HG03432 (cell line): ENCODE measurements around the gene DPEP3.
"Not testable (repeated sequence)": the region's sequence is repeated elsewhere in the genome, so short reads cannot be mapped to it uniquely, and the experiment has no call there.

ENCODE experiments used
- ATAC-seq: cut with Tn5 transposase; IDR thresholded peaks from one replicate; pipeline ENCODE4 v1.9.1; 2021; ENCODE audit warnings: mild to moderate bottlenecking, moderate library complexity; ENCODE audit not compliant: unreplicated experiment

DPEP3 gene, protein sequence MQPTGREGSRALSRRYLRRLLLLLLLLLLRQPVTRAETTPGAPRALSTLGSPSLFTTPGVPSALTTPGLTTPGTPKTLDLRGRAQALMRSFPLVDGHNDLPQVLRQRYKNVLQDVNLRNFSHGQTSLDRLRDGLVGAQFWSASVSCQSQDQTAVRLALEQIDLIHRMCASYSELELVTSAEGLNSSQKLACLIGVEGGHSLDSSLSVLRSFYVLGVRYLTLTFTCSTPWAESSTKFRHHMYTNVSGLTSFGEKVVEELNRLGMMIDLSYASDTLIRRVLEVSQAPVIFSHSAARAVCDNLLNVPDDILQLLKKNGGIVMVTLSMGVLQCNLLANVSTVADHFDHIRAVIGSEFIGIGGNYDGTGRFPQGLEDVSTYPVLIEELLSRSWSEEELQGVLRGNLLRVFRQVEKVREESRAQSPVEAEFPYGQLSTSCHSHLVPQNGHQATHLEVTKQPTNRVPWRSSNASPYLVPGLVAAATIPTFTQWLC

DNA sequence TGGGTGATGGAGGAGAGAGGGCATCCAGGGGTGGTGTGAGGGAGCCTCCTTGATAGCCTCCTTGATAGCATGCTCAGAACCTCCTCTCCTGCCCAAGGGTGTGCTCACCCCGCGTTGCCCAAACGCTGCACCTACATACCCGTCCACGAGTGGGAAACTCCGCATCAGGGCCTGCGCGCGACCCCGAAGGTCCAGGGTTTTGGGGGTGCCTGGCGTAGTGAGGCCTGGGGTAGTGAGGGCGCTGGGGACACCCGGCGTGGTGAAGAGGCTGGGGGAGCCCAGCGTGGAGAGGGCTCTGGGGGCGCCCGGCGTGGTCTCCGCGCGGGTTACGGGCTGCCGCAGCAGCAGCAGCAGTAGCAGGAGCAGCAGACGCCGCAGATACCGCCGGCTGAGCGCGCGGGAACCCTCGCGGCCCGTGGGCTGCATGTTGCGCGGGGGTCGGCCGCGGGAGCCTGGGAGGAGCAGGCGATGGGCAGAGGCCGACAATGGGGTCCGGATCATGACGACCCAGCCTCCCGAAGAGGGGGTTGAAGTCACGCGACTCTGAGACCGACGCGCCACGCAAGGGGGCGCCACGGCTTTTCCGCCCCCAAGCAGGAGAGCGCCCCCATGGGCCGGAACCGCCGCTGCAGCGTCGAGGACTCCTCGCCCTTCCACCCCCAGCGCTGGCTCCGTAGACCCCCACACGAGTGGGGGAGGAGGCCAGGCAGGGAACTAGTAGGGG is at the start of gene DPEP3:
TSS of gene DPEP3 (minus strand) at position 545 of the 724 bp plus-strand sequence. CDS start at position 426, 119 bp downstream.
- ATAC-seq: no peak

DNA sequence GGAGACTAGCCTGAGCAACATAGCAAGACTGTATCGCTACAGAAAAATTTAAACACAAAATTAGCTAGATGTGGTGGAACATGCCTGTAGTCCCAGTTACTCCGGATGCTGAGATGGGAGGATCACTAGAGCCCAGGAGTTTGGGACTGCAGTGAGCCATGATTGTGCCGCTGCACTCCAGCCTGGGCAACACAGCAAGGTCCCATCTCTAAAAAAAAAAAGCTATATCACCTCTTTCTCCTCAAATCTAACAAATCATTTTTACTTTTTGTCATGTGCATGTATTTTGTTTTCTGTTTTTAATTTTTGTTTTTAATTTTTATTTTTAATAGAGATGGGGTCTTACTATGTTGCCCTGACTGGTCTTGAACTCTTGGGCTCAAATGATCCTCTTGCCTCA is 48.7 kb upstream of the DPEP3 start:
- ATAC-seq: no peak

DNA sequence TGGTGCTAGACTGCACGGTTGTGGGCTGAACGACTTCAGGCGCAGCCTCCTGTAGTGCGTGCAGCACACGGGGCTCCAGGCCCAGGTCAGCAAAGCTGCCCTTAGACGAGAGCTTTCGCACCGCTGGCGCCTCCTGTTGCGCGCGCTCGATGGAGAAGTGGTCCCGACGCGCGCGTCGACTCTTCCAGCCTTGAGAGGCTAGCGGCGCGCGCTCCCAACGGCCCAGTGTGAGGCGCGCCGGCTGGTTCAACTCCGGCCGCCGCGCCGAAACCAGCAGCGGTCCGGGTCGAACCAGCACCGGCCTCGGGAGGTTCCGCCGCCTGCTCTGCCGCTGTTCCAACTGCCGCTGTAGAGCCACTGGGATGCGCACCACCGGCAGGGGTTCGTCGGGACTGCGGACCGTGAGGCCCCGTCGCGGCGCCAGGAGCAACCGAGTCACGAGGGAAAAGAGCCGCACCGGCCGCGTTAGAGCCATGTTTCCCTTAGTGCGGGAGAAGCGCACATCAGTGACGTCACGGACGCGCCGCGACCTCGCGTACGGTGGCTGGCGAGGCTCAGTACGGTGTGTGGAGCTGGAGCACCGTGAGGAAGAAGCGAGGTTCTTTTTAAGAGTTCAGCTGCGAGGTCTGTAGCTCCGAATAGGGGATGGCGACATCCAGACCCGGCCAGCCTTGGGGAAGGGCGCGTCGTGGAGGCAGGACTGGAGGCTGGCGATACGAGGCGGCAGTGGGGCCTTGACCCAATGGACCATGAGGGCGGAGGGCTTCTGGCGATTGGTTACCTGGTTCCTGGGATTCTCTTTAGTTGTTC is 42.6 kb upstream of the DPEP3 start, which contains the start of the genes DDX28 and DUS2:
TSS of gene DDX28 (minus strand) at position 505 of the 810 bp plus-strand sequence. CDS start at position 475, 30 bp downstream.
TSS of gene DUS2 (plus strand) at position 557 of the 810 bp plus-strand sequence. CDS start 14,740 bp downstream, outside the sequence.
- ATAC-seq: peak; percentile 84

DNA sequence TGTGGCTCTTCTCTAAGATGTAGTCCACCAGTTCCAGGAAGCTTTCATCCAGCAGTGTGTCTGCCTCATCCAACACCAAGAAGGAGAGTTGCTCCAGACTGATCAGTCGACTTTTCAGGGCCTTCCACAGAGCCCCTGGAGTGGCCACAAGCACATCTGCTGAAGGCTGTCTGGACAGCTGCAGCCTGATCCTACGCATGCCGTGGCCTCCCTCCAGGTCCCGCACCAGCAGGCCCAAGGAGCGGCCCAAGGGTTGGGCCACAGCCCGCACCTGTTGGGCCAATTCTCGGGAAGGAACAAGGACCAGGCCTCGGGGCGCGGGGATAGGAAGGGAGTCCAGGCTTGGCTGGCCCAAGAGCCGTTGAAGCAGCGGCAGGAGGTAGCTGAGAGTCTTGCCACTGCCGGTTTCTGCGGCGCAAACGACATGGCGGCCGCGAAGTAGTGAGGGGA is 42.0 kb upstream of the DPEP3 start:
- no peak for ATAC-seq

DNA sequence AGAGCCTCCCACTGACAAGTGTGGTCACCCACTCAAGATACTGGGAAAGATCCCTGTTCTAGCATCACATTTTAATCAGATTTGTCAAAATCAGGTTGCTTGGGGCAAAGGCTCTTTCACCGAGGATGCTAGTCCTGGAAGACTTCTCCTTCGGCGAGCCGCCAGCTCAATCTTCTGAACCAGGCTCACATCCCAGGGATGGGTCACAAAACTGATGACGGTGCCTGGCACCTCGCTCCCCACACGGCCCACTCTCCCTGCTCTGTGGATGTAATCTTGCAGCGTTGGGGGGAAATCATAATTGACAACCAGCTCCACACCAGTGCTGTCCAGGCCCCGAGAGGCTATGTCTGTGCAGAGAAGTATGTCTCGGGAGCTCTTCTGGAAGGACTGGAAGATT is 41.2 kb upstream of the DPEP3 start:
- no peak for ATAC-seq

DNA sequence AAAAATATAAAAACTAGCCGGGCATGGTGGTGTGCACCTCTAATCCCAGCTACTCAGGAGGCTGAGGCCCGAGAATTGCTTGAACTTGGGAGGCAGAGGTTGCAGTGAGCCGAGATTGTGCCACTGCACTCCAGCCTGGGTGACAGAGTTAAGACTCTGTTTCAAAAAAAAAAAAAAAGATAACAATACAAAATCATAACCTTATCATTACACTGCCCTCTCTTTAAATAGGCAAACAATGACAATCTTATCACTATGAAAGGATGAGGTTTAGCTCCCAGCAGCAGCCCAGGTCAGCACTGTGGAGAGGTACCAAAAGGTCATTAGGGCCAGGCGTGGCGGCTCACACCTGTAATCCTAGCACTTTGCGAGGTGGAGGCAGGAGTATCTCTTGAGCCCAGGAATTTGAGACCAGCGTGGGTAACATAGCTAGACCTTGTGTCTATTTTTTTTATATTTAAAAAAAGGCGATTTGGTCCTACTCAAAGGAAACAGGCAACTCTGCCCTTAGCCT is 38.9 kb upstream of the DPEP3 start:
- ATAC-seq: no peak

DNA sequence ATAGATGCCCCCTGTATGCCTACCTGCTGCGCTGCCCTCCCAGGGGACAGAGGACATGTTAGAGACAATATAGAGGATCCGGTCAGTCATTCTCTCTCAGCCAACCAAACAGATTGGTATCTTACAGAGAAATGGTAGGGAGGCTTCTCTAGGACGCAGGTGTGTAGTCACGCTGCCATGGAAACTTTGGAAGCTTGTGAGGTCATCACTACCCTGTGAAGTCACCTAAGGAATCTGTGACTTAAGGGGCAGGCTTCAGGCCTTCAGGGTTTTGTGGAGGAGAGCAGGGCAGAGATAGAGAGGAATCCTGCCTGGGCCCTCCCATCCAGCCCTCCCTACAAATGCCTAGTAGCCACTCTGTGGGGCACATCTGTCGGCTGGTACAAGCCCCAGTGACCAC is 35.4 kb upstream of the DPEP3 start, which contains the start of gene DPEP2NB:
TSS of gene DPEP2NB (minus strand) at position 231 of the 400 bp plus-strand sequence. CDS start at position 90, 141 bp downstream.
- no peak for ATAC-seq

DNA sequence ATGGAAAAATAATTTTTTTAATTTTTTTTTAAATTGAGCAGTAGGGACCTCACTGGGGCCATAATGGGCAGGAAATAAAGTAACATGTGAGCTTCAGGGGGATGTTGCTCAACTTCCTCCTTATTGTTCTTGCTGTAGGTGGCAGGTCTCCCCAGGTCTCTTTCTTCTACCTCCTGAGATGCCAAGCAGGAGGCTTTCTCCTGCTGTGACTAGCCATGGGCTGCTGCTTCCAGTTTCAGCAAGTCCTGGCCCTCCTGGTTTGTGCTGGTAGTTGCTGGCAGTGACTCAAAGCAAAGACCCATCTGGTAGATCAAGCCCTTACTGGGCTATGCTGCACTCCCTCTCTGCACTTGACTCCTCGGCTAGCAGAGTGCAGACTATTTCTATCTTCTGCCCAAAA is 33.1 kb upstream of the DPEP3 start:
- no peak for ATAC-seq

DNA sequence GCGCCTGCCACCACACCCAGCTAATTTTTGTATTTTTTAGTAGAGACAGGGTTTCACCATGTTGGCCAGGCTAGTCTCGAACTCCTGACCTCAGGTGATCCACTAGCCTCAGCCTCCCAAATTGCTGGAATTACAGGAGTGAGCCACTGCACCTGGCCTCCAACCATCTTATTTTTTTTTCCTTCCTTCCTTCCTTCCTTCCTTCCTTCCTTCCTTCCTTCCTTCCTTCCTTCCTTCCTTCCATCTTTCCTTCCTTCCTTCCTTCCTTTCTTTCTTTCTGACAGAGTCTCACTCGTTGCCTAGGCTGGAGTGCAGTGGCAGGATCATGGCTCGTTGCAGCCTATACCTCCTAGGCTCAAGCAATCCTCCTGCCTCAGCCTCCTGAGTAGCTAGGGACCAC is 29.6 kb upstream of the DPEP3 start:
- ATAC-seq: not testable (repeated sequence)

DNA sequence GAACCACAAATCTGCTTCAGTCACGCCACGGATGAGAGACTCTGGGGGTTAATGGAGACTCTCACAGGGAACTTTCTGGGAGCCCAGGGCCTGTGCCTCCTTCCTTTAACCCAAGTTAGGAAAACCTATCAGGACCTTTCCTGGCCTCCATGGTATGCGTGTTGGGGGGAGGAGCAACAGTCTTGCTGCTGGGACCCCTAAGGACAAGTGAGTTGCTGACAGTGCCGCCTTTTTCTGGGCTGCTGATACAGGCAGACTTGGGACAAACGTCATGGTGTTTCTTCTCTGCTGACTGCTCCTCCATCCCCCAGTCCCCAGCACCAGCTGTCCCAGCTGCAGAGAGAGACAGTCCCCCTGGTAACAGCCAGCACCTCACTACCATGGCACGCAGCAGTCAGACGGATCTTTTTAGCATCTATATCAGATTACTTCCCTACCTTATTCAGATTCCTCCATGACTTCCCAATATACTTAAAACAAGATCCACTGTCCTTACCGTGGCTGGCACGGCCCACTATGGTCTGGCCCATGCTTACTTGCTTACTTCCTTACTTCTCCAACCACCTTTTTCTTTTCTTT is 28.9 kb upstream of the DPEP3 start:
- no peak for ATAC-seq

DNA sequence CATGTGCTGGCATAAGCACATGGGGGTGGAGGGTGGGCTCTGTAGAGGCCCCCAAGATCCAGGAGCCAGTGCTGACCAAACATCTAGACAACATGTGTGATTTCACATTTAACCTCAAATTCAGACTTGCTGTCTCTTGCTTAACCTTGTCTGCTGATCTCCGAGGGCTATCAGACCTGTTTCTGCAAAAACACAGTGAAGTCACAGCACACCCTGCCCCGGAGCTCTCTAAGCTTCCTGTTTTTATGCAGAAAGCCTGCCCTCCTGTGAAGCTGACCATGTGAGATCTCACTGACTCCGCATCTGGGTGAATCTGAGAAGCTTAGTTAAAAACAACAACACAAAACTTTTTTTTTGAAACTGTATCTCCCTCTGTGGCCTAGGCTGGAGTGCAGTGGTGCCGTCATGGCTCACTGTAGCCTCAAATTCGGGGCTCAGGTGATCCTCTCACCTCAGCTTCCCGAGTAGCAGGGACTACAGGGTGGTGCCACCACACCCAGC is 25.5 kb upstream of the DPEP3 start:
- ATAC-seq: no peak

DNA sequence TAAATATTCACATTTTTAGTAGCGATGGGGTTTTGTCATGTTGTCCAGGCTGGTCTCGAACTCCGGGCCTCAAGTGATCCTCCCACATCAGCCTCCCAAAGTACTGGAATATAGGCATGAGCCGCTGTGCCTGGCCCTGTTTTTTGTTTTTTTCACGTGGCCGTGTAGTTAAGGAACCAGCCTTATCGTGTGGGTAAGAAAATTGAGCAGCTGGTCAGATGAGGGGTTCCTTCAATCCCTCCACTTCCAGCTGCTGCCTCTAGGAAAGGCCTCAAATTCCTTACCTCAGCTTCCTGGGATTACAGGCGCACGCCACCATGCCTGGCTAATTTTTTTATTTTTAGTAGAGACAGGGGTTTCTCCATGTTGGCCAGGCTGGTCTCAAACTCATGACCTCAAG is 24.9 kb upstream of the DPEP3 start:
- no peak for ATAC-seq

DNA sequence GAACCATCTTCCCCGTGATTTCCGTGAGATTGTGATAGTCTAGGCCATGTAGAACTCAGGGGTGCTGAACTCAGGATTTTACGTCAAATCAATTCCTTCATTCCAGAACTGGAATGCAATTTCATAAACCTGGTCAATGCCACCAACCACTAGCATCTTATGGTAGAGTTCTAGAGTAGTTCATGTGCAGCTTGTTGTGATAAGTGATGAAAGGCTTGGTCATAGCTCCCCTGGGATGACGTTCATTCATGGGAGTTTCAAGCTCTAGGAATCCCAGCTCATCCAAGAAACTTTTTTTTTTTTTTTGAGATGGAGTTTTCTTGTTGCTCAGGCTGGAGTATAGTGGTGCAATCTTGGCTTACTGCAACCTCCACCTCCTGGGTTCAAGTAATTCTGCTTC is 22.7 kb upstream of the DPEP3 start:
- ATAC-seq: no peak

DNA sequence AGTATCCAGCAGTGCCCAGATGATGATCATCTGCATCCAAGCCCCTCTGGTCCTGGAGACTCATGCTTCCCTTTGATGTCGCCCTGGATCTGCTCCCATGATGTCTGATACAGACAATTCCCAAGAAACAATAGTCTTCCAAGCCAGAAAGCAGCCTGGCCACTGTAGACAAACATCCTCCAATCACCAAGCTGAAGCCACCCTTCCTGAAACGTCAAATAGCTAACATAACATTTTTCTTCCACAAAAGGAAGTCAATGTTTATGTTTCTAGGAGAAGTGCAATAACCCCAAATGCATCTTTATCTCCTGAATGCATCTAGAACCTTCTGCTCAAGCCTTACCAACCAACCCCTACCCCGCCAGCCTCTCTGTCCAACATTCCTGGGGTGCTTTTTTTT is 20.2 kb upstream of the DPEP3 start:
- ATAC-seq: no peak

DNA sequence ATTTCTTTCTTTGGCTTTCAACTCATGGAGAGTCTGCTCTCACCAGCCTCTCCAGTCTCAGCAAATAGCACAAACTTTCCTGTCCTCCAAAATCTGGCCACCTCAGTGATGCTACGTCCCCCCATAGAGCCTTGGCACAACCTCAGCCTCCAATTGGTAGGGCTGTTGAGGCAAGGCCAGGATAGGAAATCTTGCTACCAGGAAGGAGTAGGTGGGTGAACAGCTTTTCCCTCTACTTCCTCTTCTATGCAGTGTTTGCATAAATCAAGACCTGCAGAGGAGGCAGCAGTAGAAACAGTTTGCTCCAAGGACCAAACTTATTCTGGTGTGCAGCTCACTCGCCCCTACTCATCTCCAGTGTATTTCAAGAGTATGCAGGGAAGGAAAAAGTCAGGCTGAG is 19.7 kb upstream of the DPEP3 start:
- ATAC-seq: no peak

DNA sequence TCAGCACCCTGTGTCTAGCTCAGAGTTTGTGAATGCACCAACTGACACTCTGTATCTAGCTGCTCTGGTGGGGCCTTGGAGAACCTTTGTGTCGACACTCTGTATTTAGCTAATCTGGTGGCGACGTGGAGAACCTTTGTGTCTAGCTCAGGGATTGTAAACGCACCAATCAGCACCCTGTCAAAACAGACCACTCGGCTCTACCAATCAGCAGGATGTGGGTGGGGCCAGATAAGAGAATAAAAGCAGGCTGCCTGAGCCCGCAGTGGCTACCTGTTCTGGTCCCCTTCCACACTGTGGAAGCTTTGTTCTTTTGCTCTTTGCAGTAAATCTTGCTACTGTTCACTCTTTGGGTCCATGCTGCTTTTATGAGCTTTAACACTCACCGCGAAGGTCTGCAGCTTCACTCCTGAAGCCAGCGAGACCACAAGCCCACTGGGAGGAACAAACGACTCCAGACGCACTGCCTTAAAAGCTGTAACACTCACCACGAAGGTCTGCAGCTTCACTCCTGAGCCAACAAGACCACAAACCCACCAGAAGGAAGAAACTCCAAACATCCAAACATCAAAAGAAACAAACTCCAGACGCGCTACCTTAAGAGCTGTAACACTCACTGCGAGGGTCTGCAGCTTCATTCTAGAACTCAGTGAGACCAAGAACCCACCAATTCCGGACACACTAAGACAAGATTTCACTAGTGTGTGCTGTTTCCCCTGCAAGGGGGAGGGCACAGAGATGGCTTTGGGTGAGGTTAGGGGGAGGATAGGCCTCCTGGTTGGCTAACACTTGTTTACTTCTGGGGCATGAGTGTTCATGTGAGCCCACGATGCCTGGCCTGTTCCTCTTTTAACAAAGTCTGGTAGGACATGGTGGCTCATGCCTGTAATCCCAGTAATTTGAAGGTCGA is 18.7 kb upstream of the DPEP3 start, which contains the start of gene DPEP2:
TSS of gene DPEP2 (minus strand) at position 706 of the 910 bp plus-strand sequence. CDS start 6,272 bp downstream, outside the sequence.
- ATAC-seq: not testable (repeated sequence)

DNA sequence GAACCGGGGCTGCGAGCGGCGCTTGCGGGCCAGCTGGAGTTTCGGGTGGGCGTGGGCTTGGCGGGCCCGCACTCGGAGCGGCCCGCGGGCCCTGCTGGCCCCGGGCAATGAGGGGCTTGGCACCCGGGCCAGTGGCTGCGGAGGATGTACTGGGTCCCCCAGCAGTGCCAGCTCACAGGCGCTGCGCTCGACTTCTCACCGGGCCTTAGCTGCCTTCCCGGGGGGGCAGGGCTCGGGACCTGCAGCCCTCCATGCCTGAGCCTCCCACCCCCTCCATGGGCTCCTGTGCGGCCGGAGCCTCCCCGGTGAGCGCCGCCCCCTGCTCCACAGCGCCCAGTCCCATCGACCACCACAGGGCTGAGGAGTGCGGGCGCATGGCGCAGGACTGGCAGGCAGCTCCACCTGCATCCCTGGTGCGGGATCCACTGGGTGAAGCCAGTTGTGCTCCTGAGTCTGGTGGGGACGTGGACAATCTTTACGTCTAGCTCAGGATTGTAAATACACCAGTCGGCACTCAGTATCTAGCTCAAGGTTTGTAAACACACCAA is 18.0 kb upstream of the DPEP3 start:
- not testable (repeated sequence) for ATAC-seq

DNA sequence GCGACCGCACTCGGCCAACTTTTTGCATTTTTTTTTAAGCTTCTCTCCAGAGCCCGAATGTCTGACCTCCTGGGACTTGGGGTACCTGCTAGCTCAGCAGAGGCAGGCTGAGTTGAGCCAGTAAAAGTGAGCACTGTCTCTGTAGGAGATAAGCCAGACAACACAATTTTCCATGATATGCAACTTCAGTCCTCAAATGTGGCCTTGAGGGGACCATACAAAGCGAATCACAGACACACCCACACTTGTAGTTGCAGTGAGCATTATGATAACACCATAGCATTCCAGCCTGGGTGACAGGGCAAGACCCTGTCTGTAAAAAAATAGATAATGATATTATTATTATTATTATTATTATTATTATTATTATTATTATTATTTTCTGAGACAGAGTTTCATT is 16.4 kb upstream of the DPEP3 start:
- no peak for ATAC-seq
